ENCODE data around the gene DLG5. TPM values are rescaled to one million over a fixed set of nuclear protein-coding genes. Genes with fewer than 3 reads are reported as not detected.

DLG5 gene
- total RNA-seq, 1 experiment from 2014 or later, result 51.0 TPM

GRCh38 chr10:77893386-77893785 lies 33.2 kb downstream of the DLG5 start:
- Mint-ChIP-seq H3K4me1 (ENCODE audit: low read depth, unreplicated experiment) (peaks cover 52% of the 10 kb centered on the region), H3K4me3 (ENCODE audit: low read depth, unreplicated experiment) (no peak overlapping the region), H3K27me3 (ENCODE audit: unreplicated experiment) (no peaks in the 10 kb centered on the region), H3K27ac (ENCODE audit: unreplicated experiment) (no peak overlapping the region), H3K9me3 (ENCODE audit: low read depth, unreplicated experiment) (no peaks in the 10 kb centered on the region), H3K36me3 (ENCODE audit: insufficient read depth, unreplicated experiment) (peaks cover 17% of the 10 kb centered on the region)
- intact Hi-C loops (cut with micrococcal nuclease; ENCODE audit: unreplicated experiment), result no loop called here
- no peak for DNase-seq
- no peak for TF ChIP-seq CTCF (IDR thresholded peaks at IDR 0.05; ENCODE audit: unreplicated experiment)
- CTCF ChIA-PET, result no interaction called here
- BruUV-seq (replicated peaks), result no TSS peak

- Mint-ChIP-seq H3K27me3 (ENCODE audit: unreplicated experiment) (no peaks in the 10 kb centered on the region), H3K36me3 (ENCODE audit: insufficient read depth, unreplicated experiment) (peaks cover 17% of the 10 kb centered on the region), H3K9me3 (ENCODE audit: low read depth, unreplicated experiment) (no peaks in the 10 kb centered on the region), H3K4me3 (ENCODE audit: low read depth, unreplicated experiment) (no peak overlapping the region), H3K27ac (ENCODE audit: unreplicated experiment) (no peak overlapping the region), H3K4me1 (ENCODE audit: low read depth, unreplicated experiment) (peaks cover 52% of the 10 kb centered on the region)
- intact Hi-C loops (cut with micrococcal nuclease; ENCODE audit: unreplicated experiment), result no loop called here
- TF ChIP-seq CTCF (IDR thresholded peaks at IDR 0.05; ENCODE audit: unreplicated experiment), result no peak
- no TSS peak for BruUV-seq (replicated peaks)
- DNase-seq, result no peak
- CTCF ChIA-PET, result no interaction called here
Observed at GRCh38 chr10:77892761-77893160, 33.8 kb downstream of the DLG5 start.

- BruUV-seq (replicated peaks), result no TSS peak
- intact Hi-C loops (cut with micrococcal nuclease; ENCODE audit: unreplicated experiment), result no loop called here
- peaks cover 56% of the 10 kb centered on the region for H3K4me1 Mint-ChIP-seq (ENCODE audit: low read depth, unreplicated experiment)
- H3K9me3 Mint-ChIP-seq (ENCODE audit: low read depth, unreplicated experiment), result no peaks in the 10 kb centered on the region
- H3K27ac Mint-ChIP-seq (ENCODE audit: unreplicated experiment), result no peak overlapping the region
- H3K4me3 Mint-ChIP-seq (ENCODE audit: low read depth, unreplicated experiment), result no peak overlapping the region
- DNase-seq, result no peak
- peaks cover 17% of the 10 kb centered on the region for H3K36me3 Mint-ChIP-seq (ENCODE audit: insufficient read depth, unreplicated experiment)
- H3K27me3 Mint-ChIP-seq (ENCODE audit: unreplicated experiment), result no peaks in the 10 kb centered on the region
- CTCF ChIA-PET, result no interaction called here
- no peak for TF ChIP-seq CTCF (IDR thresholded peaks at IDR 0.05; ENCODE audit: unreplicated experiment)
Observed at GRCh38 chr10:77892021-77892739, 34.4 kb downstream of the DLG5 start.

- no peaks in the 10 kb centered on the region for H3K9me3 Mint-ChIP-seq (ENCODE audit: low read depth, unreplicated experiment)
- H3K36me3 Mint-ChIP-seq (ENCODE audit: insufficient read depth, unreplicated experiment), result peaks cover 17% of the 10 kb centered on the region
- TF ChIP-seq CTCF (IDR thresholded peaks at IDR 0.05; ENCODE audit: unreplicated experiment), result no peak
- no peak overlapping the region for H3K27ac Mint-ChIP-seq (ENCODE audit: unreplicated experiment)
- no TSS peak for BruUV-seq (replicated peaks)
- no peaks in the 10 kb centered on the region for H3K27me3 Mint-ChIP-seq (ENCODE audit: unreplicated experiment)
- CTCF ChIA-PET, result interaction anchor here (1.2 to 1.9 kb wide), 4 partner anchors 36 to 59 kb away, joined by 4 to 7 read pairs (median 4); partner anchors contain the start of gene DLG5
- H3K4me3 Mint-ChIP-seq (ENCODE audit: low read depth, unreplicated experiment), result no peak overlapping the region
- H3K4me1 Mint-ChIP-seq (ENCODE audit: low read depth, unreplicated experiment), result peaks cover 62% of the 10 kb centered on the region
- no peak for DNase-seq
- intact Hi-C loops (cut with micrococcal nuclease; ENCODE audit: unreplicated experiment), result no loop called here
Observed at GRCh38 chr10:77890097-77890496, 36.5 kb downstream of the DLG5 start.

Measured in Calu3 (cell line).